Metanephros (tissue), 2 donors: ENCODE results near the gene DHODH. TPM values are rescaled to one million over a fixed set of nuclear protein-coding genes. Genes with fewer than 3 reads are reported as not detected.

Experiments used
- small RNA-seq: library from RNA; depleted of rRNA; stranded (forward); fragments of <200 nt; gene quantifications from one replicate; pipeline ENCODE3, GENCODE V24; 2014; ENCODE audit warnings: low replicate concordance
- total RNA-seq: library from RNA; depleted of rRNA; stranded (reverse); fragments of >200 nt; gene quantifications from one replicate; pipeline ENCODE4 v1.2.3, GENCODE V29; 2014

DHODH gene
- 13.0 TPM for total RNA-seq

GRCh38 chr16:72008424-72009216 is at the start of gene DHODH:
DHODH (plus strand) TSS chr16:72008744; CDS start chr16:72008765, 21 bp downstream.

GRCh38 chr16:72054254-72054847 is 45.8 kb downstream of the DHODH start, which contains the start of gene HP:
HP (plus strand) TSS chr16:72054505; CDS start chr16:72054653, 148 bp downstream.

Small RNA genes lying within 50 kb of the gene (small RNA-seq; reads per million reads assigned to genes)
- gene RPL39P31, result not detected

Other genes starting within 250 kb of the DHODH start
- gene AP1G1, start 199.9 kb upstream of the DHODH start, total RNA-seq, result 104 TPM
- 25.4 TPM for gene ATXN1L, start 162.8 kb upstream of the DHODH start, total RNA-seq
- 14.6 TPM for gene ZNF821, start 124.6 kb upstream of the DHODH start, total RNA-seq
- 247 TPM for gene IST1, start 113.2 kb upstream of the DHODH start, total RNA-seq
- gene PKD1L3, start 8.3 kb upstream of the DHODH start, total RNA-seq, result 0.29 TPM
- gene HP, start 45.8 kb downstream of the DHODH start, total RNA-seq, result 4.3 TPM
- not detected for gene HPR, start 54.5 kb downstream of the DHODH start, total RNA-seq
- 13.3 TPM for gene TXNL4B, start 84.9 kb downstream of the DHODH start, total RNA-seq
- gene DHX38, start 85.1 kb downstream of the DHODH start, total RNA-seq, result 50.5 TPM
- gene PMFBP1, start 163.4 kb downstream of the DHODH start, total RNA-seq, result 1.9 TPM